DND-41 (cell line): Measurements from ENCODE around the gene PODXL.

ENCODE experiments used
- ATAC-seq: fragments of 200-7000 bp; cut with Tn5 transposase; 3 replicates; pipeline ENCODE4 v1.9.1; 2021; ENCODE audit warnings: low read depth; ENCODE audit not compliant: insufficient read depth
- DNase-seq: peaks from one replicate; pipeline ENCODE4 v3.0.0-alpha.2; 2020
- H2AFZ ChIP-seq: 2 replicates; pipeline ENCODE4 v1.6.0; 2012; ENCODE audit warnings: low read depth, low read length
- H3K27ac ChIP-seq: 2 replicates; pipeline ENCODE4 v1.5.1; 2012; ENCODE audit warnings: low read length, inconsistent platforms
- H3K27me3 ChIP-seq: fragments of 200-600 bp; sonication (generic); 2 replicates; pipeline ENCODE4 v1.6.0; 2012; ENCODE audit warnings: low read length, mild to moderate bottlenecking, inconsistent platforms; ENCODE audit not compliant: insufficient read depth, poor library complexity
- H3K36me3 ChIP-seq: 2 replicates; pipeline ENCODE4 v1.5.1; 2012; ENCODE audit warnings: low read length, inconsistent platforms; ENCODE audit not compliant: insufficient read depth
- H3K4me1 ChIP-seq: 2 replicates; pipeline ENCODE4 v1.5.1; 2012; ENCODE audit warnings: mild to moderate bottlenecking, low read length; ENCODE audit not compliant: insufficient read depth
- H3K4me2 ChIP-seq: 2 replicates; pipeline ENCODE4 v1.6.0; 2012; ENCODE audit warnings: mild to moderate bottlenecking, moderate library complexity, low read length, inconsistent platforms; ENCODE audit not compliant: insufficient read depth
- H3K4me3 ChIP-seq, 2 experiments: fragments of 200-600 bp in 1 of 2; shearing (Covaris generic) in 1 of 2; 2 replicates each; pipeline ENCODE4 v1.5.1; 2012 to 2016; ENCODE audit warnings: inconsistent platforms in 2 of 2, low read length in 2 of 2, mild to moderate bottlenecking in 2 of 2, low read depth in 1 of 2, moderate library complexity in 1 of 2
- H3K79me2 ChIP-seq: 2 replicates; pipeline ENCODE4 v1.6.0; 2012; ENCODE audit warnings: low read length, inconsistent platforms; ENCODE audit not compliant: insufficient read depth
- H3K9ac ChIP-seq: 2 replicates; pipeline ENCODE4 v1.6.0; 2012; ENCODE audit warnings: low read depth, mild to moderate bottlenecking, inconsistent platforms, low read length, moderate library complexity
- H3K9me3 ChIP-seq: 2 replicates; pipeline ENCODE4 v1.5.1; 2012; ENCODE audit warnings: low read length, moderate library complexity, mild to moderate bottlenecking, inconsistent platforms; ENCODE audit not compliant: insufficient read depth, severe bottlenecking
- H4K20me1 ChIP-seq: 2 replicates; pipeline ENCODE4 v1.6.0; 2012; ENCODE audit warnings: low read length; ENCODE audit not compliant: insufficient read depth
- CTCF ChIP-seq: IDR thresholded peaks from 2 replicates; pipeline ENCODE4 v1.5.1; 2012; ENCODE audit warnings: borderline replicate concordance, low read length, moderate library complexity, mild to moderate bottlenecking; ENCODE audit not compliant: poor library complexity, severe bottlenecking; ENCODE audit errors: extremely low read depth
- EZH2 ChIP-seq: IDR thresholded peaks from 3 replicates; pipeline ENCODE4 v1.6.1; 2012; ENCODE audit warnings: borderline replicate concordance, low read depth, mild to moderate bottlenecking, moderate library complexity, low read length, inconsistent platforms; ENCODE audit not compliant: severe bottlenecking

PODXL gene

GRCh38 chr7:131554880-131555516 lies 1.4 kb downstream of the PODXL start:
- H3K27me3 ChIP-seq: peaks cover 16% of the 10 kb centered on the region
- 0 out of 4 replicates have a peak overlapping the region, but pooled peaks of 1 of the 2 experiments have one; percentile 56 for H3K4me3 ChIP-seq
- no peak overlapping the region for H3K9ac ChIP-seq
- DNase-seq (no peak), ATAC-seq (no peak)
- no peaks in the 10 kb centered on the region for H3K36me3 ChIP-seq
- no peaks in the 10 kb centered on the region for H3K9me3 ChIP-seq
- H3K79me2 ChIP-seq: no peaks in the 10 kb centered on the region
- no peak overlapping the region for H3K27ac ChIP-seq
- TF ChIP-seq EZH2 (no peak), CTCF (no peak)
- peaks cover 19% of the 10 kb centered on the region for H3K4me1 ChIP-seq
- H2AFZ ChIP-seq: no peak overlapping the region
- H4K20me1 ChIP-seq: no peaks in the 10 kb centered on the region; the same call in 1 of the 2 replicates
- H3K4me2 ChIP-seq: peak overlapping the region; percentile 75; the same call in 1 of the 2 replicates

GRCh38 chr7:131553931-131554330 lies 2.5 kb downstream of the PODXL start:
- DNase-seq (no peak), ATAC-seq (no peak)
- no peak overlapping the region for H3K27ac ChIP-seq
- no peaks in the 10 kb centered on the region; the same call in 1 of the 2 replicates for H4K20me1 ChIP-seq
- no peaks in the 10 kb centered on the region for H3K36me3 ChIP-seq
- peaks cover 16% of the 10 kb centered on the region for H3K27me3 ChIP-seq
- no peak overlapping the region for H3K4me2 ChIP-seq
- peaks cover 19% of the 10 kb centered on the region for H3K4me1 ChIP-seq
- H3K79me2 ChIP-seq: no peaks in the 10 kb centered on the region
- no peak overlapping the region for H3K4me3 ChIP-seq
- no peaks in the 10 kb centered on the region for H3K9me3 ChIP-seq
- no peak overlapping the region for H3K9ac ChIP-seq
- no peak overlapping the region for H2AFZ ChIP-seq
- TF ChIP-seq CTCF (no peak), EZH2 (no peak)

GRCh38 chr7:131552053-131552452 lies 4.4 kb downstream of the PODXL start:
- DNase-seq (no peak), ATAC-seq (no peak)
- no peaks in the 10 kb centered on the region; the same call in 1 of the 2 replicates for H4K20me1 ChIP-seq
- TF ChIP-seq CTCF (no peak), EZH2 (no peak)
- no peak overlapping the region for H2AFZ ChIP-seq
- peaks cover 15% of the 10 kb centered on the region for H3K4me1 ChIP-seq
- H3K27ac ChIP-seq: no peak overlapping the region
- peaks cover 5% of the 10 kb centered on the region for H3K27me3 ChIP-seq
- H3K4me2 ChIP-seq: no peak overlapping the region
- no peak overlapping the region for H3K4me3 ChIP-seq
- no peaks in the 10 kb centered on the region for H3K79me2 ChIP-seq
- no peaks in the 10 kb centered on the region for H3K36me3 ChIP-seq
- H3K9me3 ChIP-seq: no peaks in the 10 kb centered on the region
- H3K9ac ChIP-seq: no peak overlapping the region
